HepG2 (cell line): Measurements from ENCODE around the gene SLC4A7. TPM values are rescaled to one million over a fixed set of nuclear protein-coding genes. Genes with fewer than 3 reads are reported as not detected.

Source experiments
- ATAC-seq: fragments of 200-7000 bp; cut with Tn5 transposase; 3 replicates; pipeline ENCODE4 v1.9.1; 2020; ENCODE audit warnings: mild to moderate bottlenecking, moderate library complexity
- BruUV-seq: library from RNA; stranded (reverse); fragments of 400-500 nt; replicated peaks from 2 replicates; lab custom pipeline; 2021; lab: Mats Ljungman, UMichigan
- CTCF ChIA-PET: fragments of 300-600 bp; formaldehyde crosslinking; extraction: SDS; loops from one replicate; lab custom pipeline; 2021; ENCODE audit warnings: low total read pairs, inconsistent platforms, low intra/inter-chr PET ratio; lab: Yijun Ruan, JAX
- POLR2A ChIA-PET: fragments of 350-600 bp; sonication (Branson Sonifier 250); formaldehyde crosslinking; loops from one replicate; lab custom pipeline; 2020; ENCODE audit warnings: antibody characterized with exemption, inconsistent platforms; lab: Yijun Ruan, JAX
- DNase-seq: peaks from one replicate; pipeline ENCODE4 v3.0.0-alpha.2; 2015; ENCODE audit warnings: low spot score
- FAIRE-seq: peaks from 3 replicates; lab custom pipeline; 2011; peaks lifted over from hg19 to GRCh38; lab: Jason Lieb, UNC
- H2AFZ ChIP-seq: one replicate; pipeline ENCODE4 v1.6.1; 2011; ENCODE audit warnings: low read length, inconsistent platforms
- H3K27ac ChIP-seq: fragments of 300-600 bp; 3 replicates; pipeline ENCODE4 v1.8.0; 2011; ENCODE audit warnings: mixed run types, mild to moderate bottlenecking, mixed read lengths, low read length, inconsistent platforms; ENCODE audit not compliant: insufficient read depth; ENCODE audit errors: extremely low read length
- H3K27me3 ChIP-seq, 2 experiments: fragments of 200-600 bp in 1 of 2; 2 replicates in 1 of 2; 3 replicates in 1 of 2; pipeline versions ENCODE4 v1.6.0 to v1.8.0; 2011; ENCODE audit warnings: low read length in 2 of 2, mild to moderate bottlenecking in 2 of 2, moderate library complexity in 2 of 2, inconsistent platforms in 1 of 2; ENCODE audit not compliant: insufficient read depth in 2 of 2, control insufficient read depth in 1 of 2
- H3K36me3 ChIP-seq, 2 experiments: fragments of 200-600 bp in 1 of 2; replicated peaks in 1 of 2; 2 replicates in 1 of 2; 3 replicates in 1 of 2; pipeline versions ENCODE4 v1.5.1 to v1.8.0; 2011; ENCODE audit warnings: low read length in 2 of 2, inconsistent platforms in 1 of 2; ENCODE audit not compliant: insufficient read depth in 2 of 2, control insufficient read depth in 1 of 2
- H3K4me1 ChIP-seq: 2 replicates; pipeline ENCODE4 v1.5.1; 2012; ENCODE audit warnings: low read length, inconsistent platforms; ENCODE audit not compliant: insufficient read depth
- H3K4me2 ChIP-seq: 2 replicates; pipeline ENCODE4 v1.6.0; 2011; ENCODE audit warnings: low read depth, low read length, inconsistent platforms
- H3K4me3 ChIP-seq, 3 experiments: fragments of 200-600 bp in 1 of 3; sonication (generic), shearing (Covaris generic) in 1 of 3; replicated peaks in 1 of 3; 2 replicates each; pipeline ENCODE4 v1.5.1; 2011 to 2016; ENCODE audit warnings: low read length in 3 of 3, inconsistent platforms in 2 of 3, low read depth in 2 of 3, mild to moderate bottlenecking in 2 of 3, control low read depth in 1 of 3, mixed read lengths in 1 of 3; ENCODE audit not compliant: insufficient read depth in 1 of 3
- H3K79me2 ChIP-seq: one replicate; pipeline ENCODE4 v1.6.1; 2011; ENCODE audit warnings: low read length, inconsistent platforms; ENCODE audit not compliant: insufficient read depth
- H3K9ac ChIP-seq: 2 replicates; pipeline ENCODE4 v1.6.0; 2011; ENCODE audit warnings: mild to moderate bottlenecking, low read depth, low read length, inconsistent platforms; ENCODE audit not compliant: insufficient read depth
- H3K9me3 ChIP-seq: 2 replicates; pipeline ENCODE4 v1.5.1; 2012; ENCODE audit warnings: mild to moderate bottlenecking, low read length
- H4K20me1 ChIP-seq: 2 replicates; pipeline ENCODE4 v1.6.0; 2011; ENCODE audit warnings: inconsistent platforms, mild to moderate bottlenecking, low read length, moderate library complexity; ENCODE audit not compliant: insufficient read depth
- BCL6 ChIP-seq: IDR thresholded peaks from 2 replicates; pipeline ENCODE4 v1.6.1; 2016; ENCODE audit warnings: missing genetic modification reagents, missing compliant biosample characterization
- CBFB ChIP-seq: sonication (generic); formaldehyde crosslinking; IDR thresholded peaks from 2 replicates; pipeline ENCODE4 v1.4.0; 2020; ENCODE audit warnings: missing genetic modification reagents
- CHCHD3 ChIP-seq: sonication (generic); formaldehyde crosslinking; IDR thresholded peaks from 2 replicates; pipeline ENCODE4 v1.8.0; 2022; ENCODE audit warnings: mild to moderate bottlenecking, missing genetic modification reagents, moderate library complexity
- EP300 ChIP-seq, 3 experiments: sonication (generic) in 1 of 3; formaldehyde crosslinking in 1 of 3; IDR thresholded peaks; 2 replicates each; pipeline versions ENCODE4 v1.5.1 to v1.6.1; 2011 to 2020; ENCODE audit warnings: low read depth in 2 of 3, low read length in 2 of 3, borderline replicate concordance in 1 of 3, improper control_type of control experiment in 1 of 3, mild to moderate bottlenecking in 1 of 3, missing genetic modification reagents in 1 of 3, moderate library complexity in 1 of 3
- FOSL1 ChIP-seq: sonication (generic); formaldehyde crosslinking; IDR thresholded peaks from 2 replicates; pipeline ENCODE4 v1.9.0; 2021; ENCODE audit warnings: missing genetic modification reagents, borderline replicate concordance
- MED8 ChIP-seq: sonication (generic); formaldehyde crosslinking; IDR thresholded peaks from 2 replicates; pipeline ENCODE4 v1.8.1; 2023; ENCODE audit warnings: mild to moderate bottlenecking, missing genetic modification reagents; ENCODE audit not compliant: insufficient replicate concordance
- NFKBIZ ChIP-seq: IDR thresholded peaks from 2 replicates; pipeline ENCODE4 v1.6.1; 2018; ENCODE audit warnings: missing genetic modification reagents, missing compliant biosample characterization
- SALL1 ChIP-seq: sonication (generic); formaldehyde crosslinking; IDR thresholded peaks from 2 replicates; pipeline ENCODE4 v1.8.0; 2022; ENCODE audit warnings: mild to moderate bottlenecking, missing genetic modification reagents
- U2AF1 ChIP-seq: fragments of 200-400 bp; formaldehyde crosslinking; optimal IDR thresholded peaks from 2 replicates; pipeline ENCODE3; 2017; ENCODE audit warnings: mild to moderate bottlenecking, low read depth, low read length
- YY1 ChIP-seq: IDR thresholded peaks from 2 replicates; pipeline ENCODE4 v1.6.1; 2011; ENCODE audit warnings: low read length, low read depth, moderate library complexity, mild to moderate bottlenecking; ENCODE audit not compliant: insufficient read depth, insufficient replicate concordance
- ZBTB20 ChIP-seq: sonication (generic); formaldehyde crosslinking; IDR thresholded peaks from 2 replicates; pipeline ENCODE4 v1.8.1; 2023; ENCODE audit warnings: missing genetic modification reagents, low read depth, mild to moderate bottlenecking, borderline replicate concordance
- ZFP90 ChIP-seq: sonication (generic); formaldehyde crosslinking; IDR thresholded peaks from 2 replicates; pipeline ENCODE4 v1.8.0; 2022; ENCODE audit warnings: missing genetic modification reagents, mild to moderate bottlenecking, inconsistent platforms, borderline replicate concordance
- ZFYVE20 ChIP-seq: sonication (generic); formaldehyde crosslinking; IDR thresholded peaks from 2 replicates; pipeline ENCODE4 v1.8.0; 2023; ENCODE audit warnings: low read depth, mild to moderate bottlenecking, moderate library complexity, missing genetic modification reagents, borderline replicate concordance
- ZNF24 ChIP-seq: fragments of 450-650 bp; IDR thresholded peaks from 2 replicates; pipeline ENCODE4 v1.6.1; 2017; ENCODE audit warnings: antibody characterized with exemption, mild to moderate bottlenecking
- ZNF263 ChIP-seq: sonication (generic); formaldehyde crosslinking; IDR thresholded peaks from 2 replicates; pipeline ENCODE4 v1.4.0; 2020; ENCODE audit warnings: missing genetic modification reagents
- ZNF883 ChIP-seq: sonication (generic); formaldehyde crosslinking; IDR thresholded peaks from 2 replicates; pipeline ENCODE4 v1.5.1; 2020; ENCODE audit warnings: mild to moderate bottlenecking, missing genetic modification reagents; ENCODE audit errors: not compliant biosample characterization
- WGBS: methylation state at CpG from one replicate; pipeline ENCODE4 v1.1.6; 2017; ENCODE audit warnings: low lambda C conversion rate; 5-methylcytosine and 5-hydroxymethylcytosine counted together
- in situ Hi-C: cut with HindIII; loops from 2 replicates; pipeline ENCODE4 v1.10.0; 2017; ENCODE audit warnings: low pct_unique_long_range_greater_than_20kb; ENCODE audit not compliant: extremely low pct_ligation_motif_present
- intact Hi-C: fragments of 100-400 bp; cut with micrococcal nuclease; formaldehyde crosslinking; loops from one replicate; pipeline ENCODE4 v1.10.0; 2022; ENCODE audit not compliant: unreplicated experiment
- polyA plus RNA-seq, 8 experiments: library from polyadenylated mRNA; depleted of rRNA in 3 of 8; stranded (reverse) in 7 of 8; unstranded in 1 of 8; fragments of >200 nt; fragmentation: Illumina TruSeq in 4 of 8; extraction: Trizol in 4 of 8; gene quantifications; 2 replicates each; pipeline versions ENCODE4 v1.2.1 to v1.2.3, GENCODE V29; 2011 to 2016; ENCODE audit warnings: low read depth in 4 of 8, missing spikeins in 1 of 8, mixed read lengths in 1 of 8; ENCODE audit not compliant: insufficient read depth in 1 of 8
- total RNA-seq, 5 experiments: library from RNA; depleted of rRNA; stranded (reverse); fragments of >200 nt; fragmentation: Illumina TruSeq; extraction: Trizol; gene quantifications; 2 replicates each; pipeline ENCODE4 v1.2.3, GENCODE V29; 2016; ENCODE audit warnings: low read depth in 1 of 5
- TF ChIP-seq, protein P1 (sequence below): sonication (generic); formaldehyde crosslinking; IDR thresholded peaks from 2 replicates; pipeline ENCODE4 v1.5.0; 2020; ENCODE audit warnings: mild to moderate bottlenecking, missing genetic modification reagents, moderate library complexity

The SLC4A7 gene
- total and polyA plus RNA-seq, 2 of the 13 experiments (the other 11 are each of a cell fraction or from before 2014, with no cell fraction given) = 16.4 to 43.8 TPM

DNA sequence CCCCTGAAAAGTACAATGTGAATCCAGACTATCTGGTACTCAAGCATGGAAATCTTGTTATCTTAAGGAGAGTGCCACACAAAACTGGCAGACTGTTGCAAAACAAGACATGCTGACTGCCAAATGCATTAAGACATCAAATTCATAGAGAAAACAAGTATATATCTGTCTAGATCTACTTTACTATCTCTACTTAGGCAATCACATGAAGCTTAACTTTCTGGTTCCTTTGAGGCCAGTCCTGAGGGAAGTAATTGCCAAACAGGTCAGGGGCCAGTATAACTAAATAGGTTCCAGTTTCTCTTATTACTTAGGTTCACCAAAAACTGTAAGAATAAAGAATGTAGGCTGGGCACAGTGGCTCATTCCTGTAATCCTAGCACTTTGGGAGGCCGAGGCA lies 15.9 kb upstream of the SLC4A7 start:
- POLR2A ChIA-PET = no interaction called here
- Histone ChIP-seq H3K4me2 (no peak overlapping the region), H3K36me3 (no peaks in the 10 kb centered on the region), H2AFZ (no peak overlapping the region), H3K79me2 (no peaks in the 10 kb centered on the region), H3K9me3 (no peaks in the 10 kb centered on the region), H3K4me1 (peaks cover 5% of the 10 kb centered on the region; the same call in 1 of the 2 replicates), H3K27me3 (no peaks in the 10 kb centered on the region; a peak in 1 of 5 replicates), H3K9ac (no peak overlapping the region), H3K27ac (no peak overlapping the region), H3K4me3 (no peak overlapping the region), H4K20me1 (no peaks in the 10 kb centered on the region)
- ATAC-seq (no peak), DNase-seq (no peak), FAIRE-seq (no peak)
- in situ Hi-C loops = no loop called here
- WGBS = 0% methylated on average over 1 of the region's 1 CpG
- intact Hi-C loops = no loop called here
- CTCF ChIA-PET = no interaction called here
- TF ChIP-seq NFKBIZ (CRISPR knock-in tag) = no peak
- TF ChIP-seq ZFYVE20 (CRISPR knock-in tag) = no peak
- TF ChIP-seq MED8 (CRISPR knock-in tag) = no peak
- no peak for TF ChIP-seq ZNF263 (CRISPR knock-in tag)
- no peak for TF ChIP-seq CBFB (CRISPR knock-in tag)
- BruUV-seq = no TSS peak

DNA sequence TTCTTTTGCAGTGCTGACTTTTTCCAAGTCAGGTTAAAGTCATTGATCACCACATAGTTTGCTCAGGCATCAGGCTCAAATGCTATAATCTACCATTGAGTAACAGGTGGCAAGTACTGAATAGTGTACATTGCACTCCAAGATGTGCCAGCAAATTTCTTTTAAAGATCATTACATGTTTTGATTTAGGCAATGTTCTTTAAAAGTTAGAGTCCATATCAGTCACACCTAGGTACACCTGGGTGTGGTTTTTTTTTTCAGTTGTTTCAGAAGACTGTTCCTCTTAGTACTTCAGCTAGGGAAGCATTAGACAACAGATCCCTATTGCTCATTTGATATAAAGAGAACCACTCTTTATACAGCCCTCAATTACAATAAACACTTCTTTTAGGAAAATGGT lies 10.6 kb upstream of the SLC4A7 start:
- DNase-seq = no peak
- no peaks in the 10 kb centered on the region for H3K79me2 ChIP-seq
- no peaks in the 10 kb centered on the region for H3K36me3 ChIP-seq
- H4K20me1 ChIP-seq = no peaks in the 10 kb centered on the region
- H3K4me2 ChIP-seq = no peak overlapping the region
- H3K27me3 ChIP-seq = no peaks in the 10 kb centered on the region; a peak in 1 of 5 replicates
- H2AFZ ChIP-seq = no peak overlapping the region
- no peak overlapping the region for H3K4me3 ChIP-seq
- ATAC-seq = no peak; the same call in 2 of the 3 replicates
- H3K4me1 ChIP-seq = no peaks in the 10 kb centered on the region
- ChIA-PET CTCF (no interaction called here), POLR2A (no interaction called here)
- H3K9ac ChIP-seq = no peak overlapping the region
- in situ Hi-C loops = no loop called here
- no peak for FAIRE-seq
- intact Hi-C loops = no loop called here
- no TSS peak for BruUV-seq
- no peak overlapping the region for H3K27ac ChIP-seq
- no peaks in the 10 kb centered on the region for H3K9me3 ChIP-seq
- no peak for TF ChIP-seq ZBTB20 (CRISPR knock-in tag)
- no peak for TF ChIP-seq BCL6 (CRISPR knock-in tag)
- TF ChIP-seq ZFP90 (CRISPR knock-in tag) = no peak
- no peak for TF ChIP-seq ZNF24
- TF ChIP-seq ZNF883 (CRISPR knock-in tag) = no peak
- TF ChIP-seq FOSL1 (CRISPR knock-in tag) = no peak
- TF ChIP-seq, protein P1, sequence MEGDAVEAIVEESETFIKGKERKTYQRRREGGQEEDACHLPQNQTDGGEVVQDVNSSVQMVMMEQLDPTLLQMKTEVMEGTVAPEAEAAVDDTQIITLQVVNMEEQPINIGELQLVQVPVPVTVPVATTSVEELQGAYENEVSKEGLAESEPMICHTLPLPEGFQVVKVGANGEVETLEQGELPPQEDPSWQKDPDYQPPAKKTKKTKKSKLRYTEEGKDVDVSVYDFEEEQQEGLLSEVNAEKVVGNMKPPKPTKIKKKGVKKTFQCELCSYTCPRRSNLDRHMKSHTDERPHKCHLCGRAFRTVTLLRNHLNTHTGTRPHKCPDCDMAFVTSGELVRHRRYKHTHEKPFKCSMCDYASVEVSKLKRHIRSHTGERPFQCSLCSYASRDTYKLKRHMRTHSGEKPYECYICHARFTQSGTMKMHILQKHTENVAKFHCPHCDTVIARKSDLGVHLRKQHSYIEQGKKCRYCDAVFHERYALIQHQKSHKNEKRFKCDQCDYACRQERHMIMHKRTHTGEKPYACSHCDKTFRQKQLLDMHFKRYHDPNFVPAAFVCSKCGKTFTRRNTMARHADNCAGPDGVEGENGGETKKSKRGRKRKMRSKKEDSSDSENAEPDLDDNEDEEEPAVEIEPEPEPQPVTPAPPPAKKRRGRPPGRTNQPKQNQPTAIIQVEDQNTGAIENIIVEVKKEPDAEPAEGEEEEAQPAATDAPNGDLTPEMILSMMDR (CRISPR knock-in tag) = no peak
- TF ChIP-seq CHCHD3 = no peak
- no peak for TF ChIP-seq U2AF1
- no peak for TF ChIP-seq YY1
- no peak for TF ChIP-seq EP300 (IDR thresholded peaks at IDR 0.05; ENCODE audit: low read depth in 2 of 2, low read length in 2 of 2)
- no peak for TF ChIP-seq EP300 (CRISPR knock-in tag; IDR thresholded peaks at IDR 0.05; ENCODE audit: borderline replicate concordance)
- TF ChIP-seq SALL1 (CRISPR knock-in tag) = no peak
